ENCODE data around the gene ROBO2.

The ROBO2 gene

GRCh38 chr3:77588863-77589262 lies 549.0 kb downstream of the ROBO2 start:
- no peak for DNase-seq (ENCODE audit: low spot score)

GRCh38 chr3:77590191-77590590 lies 550.3 kb downstream of the ROBO2 start:
- DNase-seq (ENCODE audit: low spot score) = no peak

- DNase-seq (ENCODE audit: low spot score) = no peak
These were observed 555.5 kb downstream of the ROBO2 start for GRCh38 chr3:77595371-77595870.

- no peak for DNase-seq (ENCODE audit: low spot score)
These were observed 560.0 kb downstream of the ROBO2 start for GRCh38 chr3:77599948-77600347.

GRCh38 chr3:77601823-77602415 lies 562.0 kb downstream of the ROBO2 start:
- no peak for DNase-seq (ENCODE audit: low spot score)

- no peak for DNase-seq (ENCODE audit: low spot score)
These were observed 562.8 kb downstream of the ROBO2 start for GRCh38 chr3:77602722-77603121.

GRCh38 chr3:77605308-77605707 lies 565.4 kb downstream of the ROBO2 start:
- DNase-seq (ENCODE audit: low spot score) = no peak

GRCh38 chr3:77605865-77606264 lies 566.0 kb downstream of the ROBO2 start:
- DNase-seq (ENCODE audit: low spot score) = no peak

GRCh38 chr3:77606372-77606771 lies 566.5 kb downstream of the ROBO2 start:
- DNase-seq (ENCODE audit: low spot score) = no peak

- DNase-seq (ENCODE audit: low spot score) = no peak
These were observed 578.8 kb downstream of the ROBO2 start for GRCh38 chr3:77618686-77619085.

GRCh38 chr3:77620009-77620408 lies 580.1 kb downstream of the ROBO2 start:
- no peak for DNase-seq (ENCODE audit: low spot score)

GRCh38 chr3:77623500-77623899 lies 583.6 kb downstream of the ROBO2 start:
- no peak for DNase-seq (ENCODE audit: low spot score)

GRCh38 chr3:77626157-77626556 lies 586.3 kb downstream of the ROBO2 start:
- DNase-seq (ENCODE audit: low spot score) = no peak

GRCh38 chr3:77648214-77648613 lies 608.3 kb downstream of the ROBO2 start:
- DNase-seq (ENCODE audit: low spot score) = no peak

- DNase-seq (ENCODE audit: low spot score) = no peak
These were observed 608.8 kb downstream of the ROBO2 start for GRCh38 chr3:77648664-77649063.

- no peak for DNase-seq (ENCODE audit: low spot score)
These were observed 612.7 kb downstream of the ROBO2 start for GRCh38 chr3:77652624-77653023.

GRCh38 chr3:77655396-77655795 lies 615.5 kb downstream of the ROBO2 start:
- DNase-seq (ENCODE audit: low spot score) = no peak

GRCh38 chr3:77660718-77661117 lies 620.8 kb downstream of the ROBO2 start:
- DNase-seq (ENCODE audit: low spot score) = no peak

- no peak for DNase-seq (ENCODE audit: low spot score)
These were observed 628.0 kb downstream of the ROBO2 start for GRCh38 chr3:77667901-77668300.

- DNase-seq (ENCODE audit: low spot score) = no peak
These were observed 628.5 kb downstream of the ROBO2 start for GRCh38 chr3:77668376-77668775.

- no peak for DNase-seq (ENCODE audit: low spot score)
These were observed 632.1 kb downstream of the ROBO2 start for GRCh38 chr3:77672016-77672415.

GRCh38 chr3:77682162-77682561 lies 642.3 kb downstream of the ROBO2 start:
- DNase-seq (ENCODE audit: low spot score) = no peak

GRCh38 chr3:77684115-77684514 lies 644.2 kb downstream of the ROBO2 start:
- DNase-seq (ENCODE audit: low spot score) = no peak

GRCh38 chr3:77685713-77686112 lies 645.8 kb downstream of the ROBO2 start:
- DNase-seq (ENCODE audit: low spot score) = no peak
